GM23248 (cell line): ENCODE results near the gene PDE6B.

ENCODE experiments used
- EZH2 ChIP-seq: fragments of 200-600 bp; sonication (generic); IDR thresholded peaks from 2 replicates; pipeline ENCODE4 v1.6.1; 2018; ENCODE audit warnings: antibody characterized with exemption, mild to moderate bottlenecking; ENCODE audit not compliant: insufficient read depth, poor library complexity, severe bottlenecking
- EZH2phosphoT487 ChIP-seq: fragments of 200-600 bp; sonication (generic); IDR thresholded peaks from 2 replicates; pipeline ENCODE4 v1.6.1; 2018; ENCODE audit warnings: antibody characterized with exemption, moderate library complexity, mild to moderate bottlenecking, low read depth; ENCODE audit not compliant: insufficient read depth

- TF ChIP-seq EZH2 (no peak), EZH2phosphoT487 (no peak)
Observed at GRCh38 chr4:676871-677235, 51.5 kb downstream of the PDE6B start.
